WI38 (cell line): ENCODE data around the gene ETFB.

ENCODE experiments used
- H3K4me3 ChIP-seq: 2 replicates; pipeline ENCODE4 v1.5.1; 2011; ENCODE audit warnings: low read depth, mild to moderate bottlenecking, control low read depth, low read length
- TF ChIP-seq, protein P1 (sequence below): IDR thresholded peaks from 2 replicates; pipeline ENCODE4 v1.5.1; 2012; ENCODE audit warnings: low read depth, mild to moderate bottlenecking, control low read depth, low read length

Gene ETFB

DNA sequence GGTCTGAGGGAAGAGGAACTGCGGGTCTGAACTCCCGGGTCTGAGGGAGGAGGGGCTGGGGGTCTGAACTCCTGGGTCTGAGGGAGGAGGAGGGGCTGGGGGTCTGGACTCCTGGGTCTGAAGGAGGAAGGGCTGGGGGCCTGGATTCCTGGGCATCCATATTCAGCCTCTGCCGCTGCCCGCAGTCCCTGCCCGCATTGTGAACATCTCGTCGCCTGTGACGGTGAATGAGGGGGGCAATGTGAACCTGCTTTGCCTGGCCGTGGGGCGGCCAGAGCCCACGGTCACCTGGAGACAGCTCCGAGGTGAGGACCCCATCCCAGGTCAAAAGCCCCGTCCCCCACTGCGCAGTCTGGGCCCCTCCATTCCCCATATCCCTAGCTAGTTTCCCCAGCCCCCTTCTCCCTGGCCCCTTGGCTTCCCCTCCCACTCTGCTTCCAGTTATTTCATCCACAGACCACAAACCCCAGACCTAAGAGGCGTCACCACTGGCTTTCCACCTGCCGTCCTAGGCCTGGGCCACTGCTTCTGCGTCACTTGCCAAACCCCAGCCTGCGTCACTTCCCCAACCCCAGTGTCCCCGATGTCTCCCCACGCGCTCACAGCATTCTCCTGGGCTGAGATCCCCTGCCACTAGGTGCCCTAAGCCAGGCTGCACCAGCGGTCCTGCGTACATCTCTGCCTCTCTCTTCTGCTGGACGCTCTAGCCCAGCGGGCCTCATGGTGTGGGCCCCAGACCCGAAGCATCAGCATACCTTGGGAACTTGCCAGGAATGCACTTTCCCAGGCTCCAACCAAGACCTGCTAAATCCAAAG is 40.8 kb downstream of the ETFB start:
- TF ChIP-seq, protein P1, sequence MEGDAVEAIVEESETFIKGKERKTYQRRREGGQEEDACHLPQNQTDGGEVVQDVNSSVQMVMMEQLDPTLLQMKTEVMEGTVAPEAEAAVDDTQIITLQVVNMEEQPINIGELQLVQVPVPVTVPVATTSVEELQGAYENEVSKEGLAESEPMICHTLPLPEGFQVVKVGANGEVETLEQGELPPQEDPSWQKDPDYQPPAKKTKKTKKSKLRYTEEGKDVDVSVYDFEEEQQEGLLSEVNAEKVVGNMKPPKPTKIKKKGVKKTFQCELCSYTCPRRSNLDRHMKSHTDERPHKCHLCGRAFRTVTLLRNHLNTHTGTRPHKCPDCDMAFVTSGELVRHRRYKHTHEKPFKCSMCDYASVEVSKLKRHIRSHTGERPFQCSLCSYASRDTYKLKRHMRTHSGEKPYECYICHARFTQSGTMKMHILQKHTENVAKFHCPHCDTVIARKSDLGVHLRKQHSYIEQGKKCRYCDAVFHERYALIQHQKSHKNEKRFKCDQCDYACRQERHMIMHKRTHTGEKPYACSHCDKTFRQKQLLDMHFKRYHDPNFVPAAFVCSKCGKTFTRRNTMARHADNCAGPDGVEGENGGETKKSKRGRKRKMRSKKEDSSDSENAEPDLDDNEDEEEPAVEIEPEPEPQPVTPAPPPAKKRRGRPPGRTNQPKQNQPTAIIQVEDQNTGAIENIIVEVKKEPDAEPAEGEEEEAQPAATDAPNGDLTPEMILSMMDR, result no peak

DNA sequence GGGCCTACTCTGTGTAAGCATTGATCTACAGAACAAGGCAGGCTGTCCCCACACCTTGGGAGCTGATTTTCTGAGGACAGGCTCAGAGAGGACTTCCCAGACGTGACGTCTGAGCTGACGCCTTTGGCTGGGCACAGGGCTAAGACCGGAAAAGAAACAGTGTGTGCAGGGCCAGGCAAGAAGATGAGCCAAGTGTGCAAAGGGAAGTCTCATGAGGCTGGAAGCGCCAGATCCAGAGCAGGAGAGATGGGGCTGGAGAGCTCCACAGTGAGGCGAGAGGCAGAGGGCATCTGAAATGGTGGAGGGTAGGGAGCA is 42.1 kb downstream of the ETFB start:
- no peak overlapping the region for H3K4me3 ChIP-seq

More for the DNA sequence above, 40.8 kb downstream of the ETFB start:
- no peak overlapping the region for H3K4me3 ChIP-seq

DNA sequence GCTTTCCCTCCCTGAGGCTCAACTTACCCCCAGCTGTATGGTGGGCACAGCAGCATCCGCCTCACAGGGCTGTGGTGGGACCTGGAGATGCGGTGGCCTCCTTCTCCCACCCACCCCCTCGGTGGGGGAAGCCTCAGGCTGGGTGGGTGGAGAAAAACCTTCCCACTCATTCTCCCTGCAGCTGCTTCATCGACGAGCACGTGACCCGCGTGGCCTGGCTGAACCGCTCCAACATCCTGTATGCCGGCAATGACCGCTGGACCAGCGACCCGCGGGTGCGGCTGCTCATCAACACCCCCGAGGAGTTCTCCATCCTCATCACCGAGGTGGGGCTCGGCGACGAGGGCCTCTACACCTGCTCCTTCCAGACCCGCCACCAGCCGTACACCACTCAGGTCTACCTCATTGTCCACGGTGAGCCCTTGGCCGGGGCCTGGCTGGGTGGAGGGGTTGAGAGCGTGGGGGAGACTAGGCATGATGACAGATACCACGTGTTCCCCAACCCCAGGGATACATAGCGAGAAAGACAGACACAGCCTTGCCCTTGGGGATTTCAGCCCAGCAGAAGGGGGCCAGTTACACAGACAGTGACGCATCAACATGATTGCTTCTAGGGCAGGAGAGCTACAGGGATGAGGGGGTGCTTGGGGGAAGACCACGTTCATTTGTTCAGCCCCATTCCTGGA is 42.6 kb downstream of the ETFB start:
- TF ChIP-seq, protein P1, result no peak
- H3K4me3 ChIP-seq, result no peak overlapping the region

More for the DNA sequence above, 42.1 kb downstream of the ETFB start:
- TF ChIP-seq, protein P1, result no peak

DNA sequence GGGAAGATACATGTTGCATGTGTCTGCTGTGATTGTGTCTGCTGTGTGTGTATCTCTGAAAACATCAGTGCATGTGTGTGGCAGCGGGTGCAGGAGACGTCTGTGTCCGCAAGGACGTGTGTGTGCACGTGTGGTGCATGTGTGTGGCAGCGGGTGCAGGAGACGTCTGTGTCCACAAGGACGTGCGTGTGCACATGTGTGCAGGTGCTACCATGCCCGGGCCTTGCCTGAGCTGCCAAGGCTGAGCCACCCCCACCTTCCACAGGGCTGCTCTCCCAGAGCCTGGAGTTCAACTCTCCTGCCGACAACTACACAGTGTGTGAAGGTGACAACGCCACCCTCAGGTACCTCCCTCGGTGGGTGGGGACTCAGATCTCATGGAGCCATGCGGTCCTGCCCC is 44.4 kb downstream of the ETFB start:
- TF ChIP-seq, protein P1, result no peak
- no peak overlapping the region for H3K4me3 ChIP-seq

DNA sequence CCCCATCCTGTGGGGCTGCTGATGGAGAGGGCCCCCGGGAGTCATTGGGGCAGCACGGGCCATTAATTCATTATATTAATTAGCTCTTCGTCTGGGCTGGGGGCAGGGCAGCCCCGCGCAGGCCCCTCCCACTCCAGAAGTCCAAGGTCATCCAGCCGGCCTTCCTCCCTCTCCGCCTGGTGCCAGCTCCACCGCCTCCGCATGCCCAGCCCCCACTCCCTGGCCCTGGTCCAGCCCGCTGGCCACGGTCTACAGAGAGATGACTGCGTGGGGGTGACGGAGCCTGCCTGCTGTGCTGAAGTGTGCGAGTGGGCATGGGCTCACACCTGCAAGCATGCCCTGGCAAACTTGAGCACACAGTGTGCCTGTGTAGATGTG is 45.9 kb downstream of the ETFB start:
- TF ChIP-seq, protein P1, result no peak
- H3K4me3 ChIP-seq, result no peak overlapping the region

DNA sequence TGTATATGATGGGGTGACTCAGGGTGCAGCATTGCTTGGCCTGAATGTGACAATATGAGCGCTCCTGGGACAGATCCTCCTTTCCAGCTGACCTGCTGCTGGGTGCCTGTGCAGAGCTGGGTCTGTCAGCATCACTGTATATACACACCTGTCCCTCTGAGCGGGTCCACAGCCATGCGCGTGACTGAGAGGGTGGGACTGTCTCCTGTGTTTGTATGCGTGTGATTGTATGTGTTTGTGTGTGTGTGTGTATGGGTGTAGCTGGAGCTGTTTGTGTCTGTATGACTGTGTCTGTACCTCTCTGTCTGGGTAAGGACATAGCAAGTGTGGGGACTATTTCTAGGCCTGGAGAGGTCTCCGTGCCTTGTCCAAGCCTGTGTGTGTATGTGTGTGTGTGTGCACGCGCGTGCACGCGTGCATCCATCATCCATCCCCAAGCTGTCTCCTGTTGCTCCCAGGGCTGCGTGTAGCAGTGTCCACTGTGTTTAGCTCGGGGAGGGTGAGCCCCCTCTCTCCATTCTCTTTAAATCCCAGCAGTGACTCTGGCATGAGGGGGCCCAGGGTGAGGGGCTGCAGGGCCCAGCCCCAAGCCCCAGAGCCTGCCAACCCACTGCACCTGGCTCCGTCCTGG is 46.4 kb downstream of the ETFB start:
- no peak overlapping the region for H3K4me3 ChIP-seq
- TF ChIP-seq, protein P1, result no peak
